ENCODE measurements around the gene FAM107A. TPM values are rescaled to one million over a fixed set of nuclear protein-coding genes. Genes with fewer than 3 reads are reported as not detected.

Gene FAM107A
- total RNA-seq, 4 donors from 2014 or later, result 26.4 to 165 (median 59.4) TPM

DNA sequence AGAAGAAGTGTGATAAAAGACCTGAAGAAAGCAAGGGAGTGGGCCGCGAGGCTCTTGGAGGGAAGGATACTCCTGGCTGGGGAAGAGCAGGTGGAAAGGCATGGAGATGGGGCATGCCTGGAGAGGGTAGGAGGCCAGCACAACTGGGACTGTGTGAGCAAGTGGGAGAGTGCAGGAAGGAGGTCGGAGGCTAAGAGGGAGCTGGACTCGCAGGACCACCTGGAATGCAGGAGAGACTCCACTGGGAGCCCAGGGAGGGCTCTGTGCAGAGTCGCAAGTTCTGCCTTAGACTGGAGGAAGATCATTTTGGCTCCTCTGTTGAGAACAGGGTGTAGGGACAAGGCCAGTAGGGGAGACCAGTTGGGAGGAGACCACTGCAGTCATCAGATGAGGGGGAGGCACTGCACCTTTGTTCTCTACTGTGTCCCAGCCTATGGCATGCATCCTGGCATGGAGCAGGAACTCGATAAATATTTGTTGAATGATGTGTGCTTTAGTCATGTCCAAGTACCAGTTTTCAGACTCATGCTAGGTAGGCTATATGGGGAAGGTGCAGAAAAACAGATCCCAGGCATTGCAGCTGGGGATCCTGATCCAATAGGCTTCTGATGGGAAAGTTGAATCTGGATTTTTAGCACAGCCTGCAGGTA, 13.7 kb downstream of the FAM107A start:
- DNase-seq (ENCODE audit: low spot score) (no peak), ATAC-seq (ENCODE audit: low FRiP score) (no peak)
- TF ChIP-seq, protein P1, sequence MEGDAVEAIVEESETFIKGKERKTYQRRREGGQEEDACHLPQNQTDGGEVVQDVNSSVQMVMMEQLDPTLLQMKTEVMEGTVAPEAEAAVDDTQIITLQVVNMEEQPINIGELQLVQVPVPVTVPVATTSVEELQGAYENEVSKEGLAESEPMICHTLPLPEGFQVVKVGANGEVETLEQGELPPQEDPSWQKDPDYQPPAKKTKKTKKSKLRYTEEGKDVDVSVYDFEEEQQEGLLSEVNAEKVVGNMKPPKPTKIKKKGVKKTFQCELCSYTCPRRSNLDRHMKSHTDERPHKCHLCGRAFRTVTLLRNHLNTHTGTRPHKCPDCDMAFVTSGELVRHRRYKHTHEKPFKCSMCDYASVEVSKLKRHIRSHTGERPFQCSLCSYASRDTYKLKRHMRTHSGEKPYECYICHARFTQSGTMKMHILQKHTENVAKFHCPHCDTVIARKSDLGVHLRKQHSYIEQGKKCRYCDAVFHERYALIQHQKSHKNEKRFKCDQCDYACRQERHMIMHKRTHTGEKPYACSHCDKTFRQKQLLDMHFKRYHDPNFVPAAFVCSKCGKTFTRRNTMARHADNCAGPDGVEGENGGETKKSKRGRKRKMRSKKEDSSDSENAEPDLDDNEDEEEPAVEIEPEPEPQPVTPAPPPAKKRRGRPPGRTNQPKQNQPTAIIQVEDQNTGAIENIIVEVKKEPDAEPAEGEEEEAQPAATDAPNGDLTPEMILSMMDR (IDR thresholded peaks at IDR 0.05), result no peak

DNA sequence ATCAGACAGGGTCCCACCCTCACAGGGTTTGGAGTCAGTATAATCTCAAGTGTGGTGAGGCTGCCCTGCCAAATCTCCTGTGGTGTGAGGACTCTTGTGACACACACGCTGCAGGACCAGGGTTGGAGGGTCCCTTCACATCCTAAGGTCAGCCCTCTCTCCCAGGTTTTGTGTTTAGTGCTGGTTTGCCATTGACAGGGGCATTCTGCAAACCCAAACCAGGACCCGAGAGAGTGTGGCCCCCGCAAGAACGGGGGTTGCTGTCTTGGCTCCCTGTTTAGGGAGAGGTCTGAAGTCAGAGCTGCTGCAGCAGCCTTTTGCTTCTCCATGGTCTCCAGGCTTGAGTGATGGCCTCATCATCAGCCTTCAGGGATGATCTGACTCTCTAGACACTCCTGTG, 14.7 kb downstream of the FAM107A start:
- ATAC-seq (ENCODE audit: low FRiP score), result no peak
- no peak for DNase-seq (ENCODE audit: low spot score)
- TF ChIP-seq, protein P1 (IDR thresholded peaks at IDR 0.05), result no peak

DNA sequence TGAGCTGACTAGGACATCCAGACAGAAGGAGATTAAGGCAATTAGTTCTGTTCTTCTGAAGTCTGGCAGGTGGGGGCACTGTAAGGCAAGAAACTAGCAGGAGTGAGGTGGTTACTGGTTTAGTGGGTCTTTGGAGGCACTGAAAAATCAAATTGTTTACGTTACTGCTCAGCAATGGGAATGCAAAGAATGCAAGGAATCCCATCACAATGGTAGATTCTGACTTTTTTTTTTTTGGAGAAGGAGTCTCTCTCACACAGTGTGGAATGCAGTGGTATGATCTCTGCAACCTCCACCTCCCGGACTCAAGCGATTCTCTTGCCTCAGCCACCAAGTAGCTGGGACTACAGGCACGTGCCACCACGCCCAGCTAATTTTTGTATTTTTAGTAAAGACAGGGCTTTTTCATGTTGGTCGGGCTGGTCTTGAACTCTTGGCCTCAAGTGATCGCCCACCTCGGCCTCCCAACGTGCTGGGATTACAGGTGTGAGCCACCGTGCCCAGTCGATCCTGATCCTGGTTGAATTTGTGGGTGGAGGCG, 16.4 kb downstream of the FAM107A start:
- DNase-seq (ENCODE audit: low spot score), result no peak
- no peak for ATAC-seq (ENCODE audit: low FRiP score)
- TF ChIP-seq, protein P1 (IDR thresholded peaks at IDR 0.05), result no peak

DNA sequence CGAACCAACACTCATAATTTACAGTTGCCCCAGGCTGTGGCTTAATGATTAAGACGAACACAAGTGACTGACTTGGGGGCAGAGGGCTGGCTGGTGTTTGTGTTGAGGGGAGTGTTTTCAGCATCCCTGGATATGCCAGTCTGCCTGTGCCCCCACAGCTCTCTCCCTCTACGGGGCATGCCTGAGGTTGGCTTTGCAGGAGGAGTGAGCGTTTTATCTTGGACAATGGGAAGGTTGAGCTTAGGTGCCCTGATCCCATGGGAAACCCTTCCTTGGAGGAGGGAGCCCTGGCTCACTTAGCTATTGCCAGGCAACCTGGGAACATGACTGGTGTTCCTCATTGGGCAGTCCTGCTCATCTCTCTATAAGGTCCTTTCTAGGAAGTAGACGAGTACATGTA, 17.6 kb downstream of the FAM107A start:
- ATAC-seq (ENCODE audit: low FRiP score) (no peak), DNase-seq (ENCODE audit: low spot score) (no peak)
- TF ChIP-seq, protein P1 (IDR thresholded peaks at IDR 0.05), result no peak

DNA sequence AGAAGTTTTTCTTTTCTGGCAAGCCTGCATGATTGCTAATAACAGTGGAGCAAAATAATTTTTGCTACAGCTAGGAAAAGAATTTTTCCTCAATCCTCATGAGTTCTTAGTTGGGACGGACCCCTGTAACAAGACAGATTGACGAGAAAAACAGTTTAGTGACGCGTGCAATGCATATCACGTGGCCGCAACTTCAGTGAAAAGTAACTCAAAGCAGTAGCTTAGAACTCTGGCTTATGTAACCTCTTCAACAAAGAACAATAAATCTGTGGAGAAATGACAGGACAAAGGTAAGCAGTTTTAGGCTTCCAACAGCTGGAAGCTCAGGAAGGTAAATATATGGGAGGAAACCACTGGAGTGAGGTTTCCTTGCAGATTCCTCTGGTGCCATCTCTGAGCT, 19.7 kb downstream of the FAM107A start:
- no peak for ATAC-seq (ENCODE audit: low FRiP score)
- no peak for DNase-seq (ENCODE audit: low spot score)
- TF ChIP-seq, protein P1 (IDR thresholded peaks at IDR 0.05), result no peak

DNA sequence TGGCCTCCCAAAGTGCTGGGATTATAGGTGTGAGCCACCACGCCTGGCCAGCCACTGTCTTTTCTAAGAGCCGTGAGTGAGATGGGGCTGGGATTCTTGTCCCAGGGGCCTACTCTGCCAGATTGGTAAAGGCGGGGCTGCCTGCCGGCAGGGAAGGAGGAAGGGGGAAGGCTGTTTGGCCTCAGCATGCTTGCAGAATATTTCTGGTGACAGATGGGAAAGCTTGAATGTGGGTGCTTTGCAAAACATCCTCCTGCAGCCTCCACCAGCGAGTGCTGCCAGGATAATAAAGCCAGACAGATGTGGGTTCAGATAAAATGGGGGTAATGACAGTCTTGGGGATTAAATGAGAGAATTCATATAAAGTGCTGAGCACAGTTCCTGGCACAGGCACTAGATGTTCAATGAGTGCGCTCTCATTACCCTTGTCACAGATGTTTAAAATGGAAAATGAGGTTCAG, 20.4 kb downstream of the FAM107A start:
- no peak for ATAC-seq (ENCODE audit: low FRiP score)
- DNase-seq (ENCODE audit: low spot score), result no peak
- TF ChIP-seq, protein P1 (IDR thresholded peaks at IDR 0.05), result no peak

DNA sequence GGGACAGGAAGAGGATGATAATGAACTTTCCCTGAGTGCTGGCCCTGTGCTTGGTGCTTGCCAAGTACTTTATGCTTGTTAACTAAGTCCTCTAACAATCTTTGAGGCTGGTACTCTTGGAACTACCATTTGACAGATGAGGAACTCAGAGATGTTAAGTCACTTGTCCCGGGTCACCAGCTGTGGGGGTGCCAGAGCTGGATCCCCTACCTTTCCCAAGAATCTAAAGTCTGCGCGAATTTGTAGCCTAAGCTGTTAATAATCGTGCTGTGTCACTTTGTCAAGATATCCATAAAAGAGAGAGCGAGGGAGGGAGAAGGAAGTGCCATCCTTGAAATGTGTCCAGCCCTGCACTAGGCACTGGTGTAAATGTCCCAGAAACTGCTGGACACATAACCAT, 21.2 kb downstream of the FAM107A start:
- ATAC-seq (ENCODE audit: low FRiP score) (no peak), DNase-seq (ENCODE audit: low spot score) (no peak)
- TF ChIP-seq, protein P1 (IDR thresholded peaks at IDR 0.05), result no peak

Data from omental fat pad (tissue), 4 donors.